NCI-H2107 treated with DMSO at 0.1 percent for 48 hours (cell line): ENCODE data around the gene CARS2.
"Not testable (repeated sequence)": the region's sequence is repeated elsewhere in the genome, so short reads cannot be mapped to it uniquely, and the experiment has no call there.

Experiments used
- DNase-seq: peaks from one replicate; lab custom pipeline; 2025; ENCODE audit not compliant: unreplicated experiment; lab: John Stamatoyannopoulos, UW

Gene CARS2

GRCh38 chr13:110712081-110712848 is 6.3 kb upstream of the CARS2 start:
- DNase-seq = peak; percentile 91

- no peak for DNase-seq
Measured at GRCh38 chr13:110706570-110707372, 855 bp upstream of the CARS2 start.

GRCh38 chr13:110705356-110705825 is 525 bp downstream of the CARS2 start:
- no peak for DNase-seq

DNA sequence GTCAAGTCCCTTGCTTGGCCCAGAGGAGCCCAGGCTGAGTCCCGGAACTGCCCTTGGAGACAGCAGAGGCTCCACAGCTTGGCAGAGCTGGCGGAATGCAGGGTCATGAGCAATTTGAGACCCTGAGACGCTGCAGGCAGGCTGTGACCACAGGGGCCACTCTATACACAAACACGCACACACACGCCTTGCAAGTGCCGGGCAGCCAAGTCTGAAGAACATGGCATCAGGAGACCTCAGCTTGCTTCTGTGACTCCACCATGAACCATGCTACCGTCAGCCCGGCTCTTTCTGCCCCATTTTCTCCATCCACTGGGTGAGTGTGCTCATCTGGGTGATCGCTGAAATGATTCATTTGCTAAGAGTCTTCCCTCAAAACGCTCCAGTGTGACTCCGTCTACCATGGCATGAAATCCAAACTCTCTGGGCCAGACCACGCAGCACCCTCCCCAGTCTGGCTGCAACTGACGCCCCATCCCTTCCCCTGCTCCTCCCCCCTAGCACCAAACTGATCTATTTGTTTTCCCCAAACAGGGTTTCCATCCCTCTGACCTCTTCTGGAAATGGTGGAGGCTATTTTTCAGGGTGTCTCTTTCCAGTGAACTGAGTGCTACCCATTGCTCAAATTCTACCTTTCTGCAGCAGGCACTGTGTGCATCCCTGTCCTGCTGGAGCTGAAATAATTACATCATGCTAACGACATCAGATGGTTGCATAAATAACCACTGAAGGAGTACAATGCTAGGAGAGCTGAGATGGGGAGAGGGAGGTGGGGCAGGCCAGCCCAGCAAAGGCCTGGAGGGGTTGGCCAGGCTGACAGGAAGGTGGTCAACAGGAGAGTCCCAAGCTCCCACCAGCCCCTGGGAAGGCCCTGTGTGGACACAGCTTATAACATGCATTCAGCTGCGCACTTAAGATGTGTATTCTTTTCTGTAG is 3.1 kb downstream of the CARS2 start:
- no peak for DNase-seq

DNA sequence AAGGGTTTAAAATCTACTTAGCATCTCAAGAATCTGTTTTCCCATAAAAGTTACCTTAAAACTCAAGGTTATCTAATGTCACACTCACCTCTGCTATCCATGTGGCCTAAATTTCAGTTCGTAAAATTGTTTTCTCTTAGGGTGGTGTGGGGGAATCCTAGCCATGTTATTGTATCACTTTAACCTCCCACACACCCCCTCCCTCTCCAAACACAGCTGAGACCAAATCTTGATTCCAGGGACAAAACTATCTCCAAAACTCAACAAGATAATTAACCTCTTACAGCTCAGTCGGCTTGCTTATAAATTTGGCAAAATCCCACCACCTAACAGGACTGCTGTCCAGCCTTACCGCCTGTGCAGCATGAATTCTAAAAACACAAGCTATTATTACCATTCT is 3.8 kb downstream of the CARS2 start:
- DNase-seq = no peak

- DNase-seq = not testable (repeated sequence)
Measured at GRCh38 chr13:110701061-110701460, 4.9 kb downstream of the CARS2 start.

DNA sequence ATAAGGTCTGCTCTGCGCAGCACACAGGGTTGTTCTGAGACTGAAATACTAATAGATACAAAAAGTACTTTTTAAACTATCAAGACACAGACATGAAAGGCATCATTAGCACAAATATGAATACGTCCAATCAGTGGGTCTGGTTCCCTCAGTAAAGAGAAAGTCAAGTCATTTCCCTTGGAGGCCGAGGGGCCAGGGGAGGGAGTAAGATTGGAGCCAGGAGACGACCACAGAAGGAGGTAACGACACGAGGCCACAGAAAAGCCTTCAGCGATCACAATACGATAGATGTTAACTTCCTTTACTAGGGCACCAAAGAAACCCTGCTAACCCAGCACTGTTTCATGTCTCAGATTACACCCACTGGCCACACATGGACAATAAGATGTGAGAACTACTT is 5.3 kb downstream of the CARS2 start:
- DNase-seq = no peak

- DNase-seq = no peak
Measured at GRCh38 chr13:110700186-110700585, 5.7 kb downstream of the CARS2 start.

- no peak for DNase-seq
Measured at GRCh38 chr13:110699148-110700145, 6.5 kb downstream of the CARS2 start.

DNA sequence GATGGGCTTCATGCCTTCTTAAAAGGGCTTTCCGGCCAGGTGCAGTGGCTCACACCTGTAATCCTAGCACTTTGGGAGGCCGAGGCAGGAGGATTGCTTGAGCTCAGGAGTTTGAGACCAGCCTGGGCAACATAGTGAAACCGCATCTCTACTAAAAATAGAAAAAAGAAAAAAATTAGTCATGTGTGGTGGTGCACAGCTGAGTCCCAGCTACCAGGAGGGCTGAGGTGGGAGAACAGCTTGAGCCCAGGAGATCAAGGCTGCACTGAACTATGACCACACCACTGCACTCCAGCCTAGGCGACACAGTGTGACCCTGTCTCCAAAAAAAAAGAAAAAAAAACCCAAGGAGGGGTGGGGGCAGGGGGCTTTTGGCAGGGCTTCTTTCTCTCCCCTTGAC is 7.2 kb downstream of the CARS2 start:
- no peak for DNase-seq

- DNase-seq = no peak
Measured at GRCh38 chr13:110697842-110698241, 8.1 kb downstream of the CARS2 start.

DNA sequence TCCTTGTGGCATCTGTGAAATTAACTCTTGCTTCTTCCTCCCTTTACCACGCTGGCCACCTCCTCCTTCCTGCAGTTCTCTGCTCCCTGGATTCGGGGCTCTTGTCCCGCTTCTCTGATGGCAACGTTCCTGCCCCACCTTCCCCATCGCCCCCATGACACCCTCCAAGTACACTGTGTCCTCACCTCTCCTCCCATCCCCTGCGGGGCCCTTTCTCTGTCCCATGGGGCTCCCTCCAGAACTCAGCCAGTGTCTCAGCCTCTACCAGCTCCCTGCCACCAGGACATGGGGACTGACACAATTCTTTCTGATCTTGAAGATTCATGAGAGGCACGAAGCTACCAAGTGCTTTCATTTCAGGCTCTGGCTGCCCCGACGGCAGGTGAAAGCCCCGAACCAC is 9.1 kb downstream of the CARS2 start:
- no peak for DNase-seq

DNA sequence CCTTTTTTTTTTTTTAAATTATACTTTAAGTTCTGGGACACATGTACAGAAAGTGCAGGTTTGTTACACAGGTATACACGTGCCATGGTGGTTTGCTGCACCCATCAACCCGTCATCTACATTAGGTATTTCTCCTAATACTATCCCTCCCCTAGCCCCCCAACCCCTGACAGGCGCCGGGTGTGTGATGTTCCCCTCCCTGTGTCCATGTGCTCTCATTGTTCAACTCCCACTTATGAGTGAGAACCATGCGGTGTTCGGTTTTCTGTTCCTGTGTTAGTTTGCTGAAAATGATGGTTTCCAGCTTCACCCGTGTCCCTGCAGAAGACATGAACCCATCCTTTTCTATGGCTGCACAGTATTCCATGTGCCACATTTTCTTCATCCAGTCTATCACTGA is 10.1 kb downstream of the CARS2 start:
- DNase-seq = not testable (repeated sequence)

DNA sequence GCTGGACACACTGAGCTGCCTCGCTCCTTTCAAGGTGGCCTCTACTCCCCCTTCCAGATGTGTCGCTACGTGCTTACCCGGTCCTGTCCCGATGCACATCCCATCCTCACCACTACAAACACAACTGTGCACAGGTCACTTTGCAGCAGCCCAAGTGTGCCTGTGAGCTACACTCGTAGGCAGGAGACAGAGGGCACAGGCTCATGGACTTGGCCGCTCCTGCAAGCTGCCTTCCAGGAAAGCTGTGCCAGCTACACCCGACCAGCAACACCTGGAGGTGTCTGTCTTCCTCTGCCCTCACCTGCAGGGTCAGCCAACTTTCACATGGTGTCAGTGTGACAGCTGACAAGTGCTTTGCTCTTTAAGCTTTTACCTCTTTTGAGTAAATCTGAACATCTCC is 15.4 kb downstream of the CARS2 start:
- DNase-seq = no peak

DNA sequence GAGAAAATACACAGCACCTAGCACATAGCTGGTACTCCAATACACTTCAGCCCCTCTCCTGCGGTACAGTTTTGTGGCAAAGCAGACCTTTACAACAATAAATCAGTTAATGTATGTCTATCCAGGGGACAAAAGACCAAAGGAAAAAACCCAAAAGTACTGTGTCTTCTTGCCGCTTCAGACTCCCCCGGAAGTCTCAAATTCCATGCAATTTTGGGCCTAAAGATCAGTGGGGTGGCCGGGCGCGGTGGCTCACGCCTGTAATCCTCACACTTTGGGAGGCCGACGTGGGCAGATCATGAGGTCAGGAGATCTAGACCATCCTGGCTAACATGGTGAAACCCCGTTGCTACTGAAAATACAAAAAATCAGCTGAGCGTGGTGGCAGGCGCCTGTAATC is 16.2 kb downstream of the CARS2 start:
- no peak for DNase-seq

DNA sequence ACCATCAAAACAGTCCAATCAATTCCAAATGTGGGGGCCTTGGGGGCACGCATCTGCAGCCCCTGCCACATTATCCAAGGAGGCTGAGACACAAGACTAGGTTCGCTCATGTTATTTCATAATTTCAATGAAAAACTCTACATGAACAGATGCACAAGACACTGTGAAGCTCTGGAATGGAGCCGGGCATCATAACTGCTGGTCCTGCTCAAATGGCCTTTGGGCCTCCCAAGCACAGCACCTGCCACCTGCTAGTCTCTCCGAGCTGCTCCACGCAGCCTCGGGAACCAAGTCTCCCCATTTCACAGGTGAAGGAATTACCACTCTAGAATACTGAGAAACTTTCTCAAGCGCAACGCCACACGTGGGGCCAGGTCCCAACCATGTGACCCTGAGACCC is 16.9 kb downstream of the CARS2 start:
- DNase-seq = no peak

DNA sequence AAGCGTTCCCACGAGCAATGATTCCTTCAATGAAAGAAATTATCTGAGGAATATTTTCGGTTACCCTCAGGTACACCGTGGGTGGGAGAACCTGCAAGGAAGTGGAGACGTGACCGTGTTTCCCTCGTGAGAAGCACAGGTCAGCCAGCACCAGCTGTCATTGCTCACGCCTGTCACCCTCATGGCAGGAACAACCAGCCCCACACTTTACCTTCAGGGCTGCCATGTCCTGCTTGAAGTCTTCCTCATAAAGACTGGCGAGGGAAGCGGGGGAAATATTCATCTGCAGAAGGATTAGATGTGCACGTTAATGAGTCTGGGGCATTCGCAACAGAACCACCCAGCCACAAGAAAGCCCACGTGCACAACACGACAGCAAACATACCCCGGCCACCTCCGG is 18.2 kb downstream of the CARS2 start:
- no peak for DNase-seq

GRCh38 chr13:110685305-110686020 is 20.5 kb downstream of the CARS2 start:
- DNase-seq = no peak

GRCh38 chr13:110684388-110685056 is 21.4 kb downstream of the CARS2 start:
- DNase-seq = no peak
